ENCODE data around the gene SLCO2B1.

The SLCO2B1 gene

GRCh38 chr11:75163921-75164849 lies 13.3 kb downstream of the SLCO2B1 start:
- TF ChIP-seq CTCF (IDR thresholded peaks at IDR 0.05; ENCODE audit: low read depth, low read length) = no peak
- DNase-seq (ENCODE audit: extremely low read depth, low read depth) = no peak

- DNase-seq (ENCODE audit: extremely low read depth, low read depth) = no peak
- TF ChIP-seq CTCF (IDR thresholded peaks at IDR 0.05; ENCODE audit: low read depth, low read length) = no peak
Observed at GRCh38 chr11:75165721-75166120, 14.8 kb downstream of the SLCO2B1 start.

- no peak for TF ChIP-seq CTCF (IDR thresholded peaks at IDR 0.05; ENCODE audit: low read depth, low read length)
- no peak for DNase-seq (ENCODE audit: extremely low read depth, low read depth)
Observed at GRCh38 chr11:75166791-75167190, 15.9 kb downstream of the SLCO2B1 start.

GRCh38 chr11:75167617-75168016 lies 16.7 kb downstream of the SLCO2B1 start:
- no peak for TF ChIP-seq CTCF (IDR thresholded peaks at IDR 0.05; ENCODE audit: low read depth, low read length)
- DNase-seq (ENCODE audit: extremely low read depth, low read depth) = no peak

- DNase-seq (ENCODE audit: extremely low read depth, low read depth) = no peak
- TF ChIP-seq CTCF (IDR thresholded peaks at IDR 0.05; ENCODE audit: low read depth, low read length) = no peak
Observed at GRCh38 chr11:75169101-75169885, 18.4 kb downstream of the SLCO2B1 start.

- no peak for DNase-seq (ENCODE audit: extremely low read depth, low read depth)
- TF ChIP-seq CTCF (IDR thresholded peaks at IDR 0.05; ENCODE audit: low read depth, low read length) = no peak
Observed at GRCh38 chr11:75170516-75171201, 19.8 kb downstream of the SLCO2B1 start.

All from AG09319 (cell line).